Neural cell (in vitro differentiated cells): ENCODE measurements around the gene PPP1R3G. TPM values are rescaled to one million over a fixed set of nuclear protein-coding genes. Genes with fewer than 3 reads are reported as not detected.

ENCODE experiments used
- H2AFZ ChIP-seq: fragments of 200-600, 300-800 bp; sonication (generic), shearing (Covaris generic); 2 replicates; pipeline ENCODE4 v1.6.0; 2014; ENCODE audit warnings: low read depth, mild to moderate bottlenecking, antibody characterized with exemption, low read length, moderate library complexity
- H3F3A ChIP-seq: fragments of 200-600 bp; shearing (Covaris generic); 2 replicates; pipeline ENCODE4 v1.6.1; 2016; ENCODE audit warnings: mild to moderate bottlenecking, moderate library complexity, mixed read lengths, antibody characterized with exemption, low read length; ENCODE audit not compliant: insufficient read depth, poor library complexity, severe bottlenecking
- H3K27ac ChIP-seq: fragments of 200-600, 300-800 bp; sonication (generic), shearing (Covaris generic); 2 replicates; pipeline ENCODE4 v1.5.1; 2014; ENCODE audit warnings: mild to moderate bottlenecking, low read length, moderate library complexity
- H3K27me3 ChIP-seq: fragments of 300-800, 200-600 bp; sonication (generic), shearing (Covaris generic); 2 replicates; pipeline ENCODE4 v1.6.0; 2014; ENCODE audit warnings: mild to moderate bottlenecking, low read depth, low read length, moderate library complexity; ENCODE audit not compliant: insufficient read depth
- H3K36me3 ChIP-seq: fragments of 300-800, 200-600 bp; sonication (generic), shearing (Covaris generic); 2 replicates; pipeline ENCODE4 v1.5.1; 2014; ENCODE audit warnings: mild to moderate bottlenecking, antibody characterized with exemption, low read length, moderate library complexity; ENCODE audit not compliant: insufficient read depth
- H3K4me2 ChIP-seq: fragments of 300-800, 200-600 bp; sonication (generic), shearing (Covaris generic); 2 replicates; pipeline ENCODE4 v1.6.0; 2014; ENCODE audit warnings: mild to moderate bottlenecking, low read length
- H3K4me3 ChIP-seq: fragments of 300-800, 200-600 bp; sonication (generic), shearing (Covaris generic); 2 replicates; pipeline ENCODE4 v1.5.1; 2014; ENCODE audit warnings: mild to moderate bottlenecking, low read length, moderate library complexity
- H3K79me2 ChIP-seq: fragments of 200-600 bp; shearing (Covaris generic); replicated peaks from 2 replicates; pipeline ENCODE4 v1.6.0; 2014; ENCODE audit warnings: mild to moderate bottlenecking, low read length, moderate library complexity; ENCODE audit not compliant: insufficient read depth
- H3K9ac ChIP-seq: fragments of 300-800, 200-600 bp; sonication (generic), shearing (Covaris generic); 2 replicates; pipeline ENCODE4 v1.6.1; 2016; ENCODE audit warnings: mild to moderate bottlenecking, low read length, mixed read lengths
- H3K9me2 ChIP-seq: fragments of 200-600 bp; shearing (Covaris generic); 2 replicates; pipeline ENCODE4 v1.6.1; 2016; ENCODE audit warnings: mild to moderate bottlenecking, low read length, mixed read lengths; ENCODE audit not compliant: insufficient read depth
- H3K9me3 ChIP-seq: fragments of 200-600, 300-800 bp; sonication (generic), shearing (Covaris generic); 2 replicates; pipeline ENCODE4 v1.6.1; 2016; ENCODE audit warnings: mild to moderate bottlenecking, mixed run types, low read length, moderate library complexity, mixed read lengths
- H4K20me1 ChIP-seq: fragments of 200-600 bp; shearing (Covaris generic); 2 replicates; pipeline ENCODE4 v1.6.1; 2016; ENCODE audit warnings: mild to moderate bottlenecking, mixed run types; ENCODE audit not compliant: insufficient read depth
- EP300 ChIP-seq: fragments of 450-650 bp; conservative IDR thresholded peaks from 2 replicates; pipeline ENCODE4 v1.6.1; 2014; ENCODE audit warnings: antibody characterized with exemption, mild to moderate bottlenecking, moderate library complexity; ENCODE audit not compliant: poor library complexity, severe bottlenecking
- EZH2 ChIP-seq: fragments of 200-600, 300-800 bp; shearing (Covaris generic), sonication (generic); IDR thresholded peaks from 2 replicates; pipeline ENCODE4 v1.6.1; 2014; ENCODE audit warnings: antibody characterized with exemption, low read length, borderline replicate concordance, mild to moderate bottlenecking; ENCODE audit not compliant: insufficient read depth, poor library complexity, severe bottlenecking
- MXI1 ChIP-seq: fragments of 450-650 bp; conservative IDR thresholded peaks from 2 replicates; pipeline ENCODE4 v1.6.1; 2014; ENCODE audit warnings: antibody characterized with exemption, mild to moderate bottlenecking; ENCODE audit not compliant: poor library complexity, severe bottlenecking
- POLR2AphosphoS5 ChIP-seq: IDR thresholded peaks from 2 replicates; pipeline ENCODE4 v1.6.1; 2012
- RAD21 ChIP-seq: fragments of 450-650 bp; conservative IDR thresholded peaks from 2 replicates; pipeline ENCODE4 v1.6.1; 2014; ENCODE audit warnings: antibody characterized with exemption, mild to moderate bottlenecking, moderate library complexity
- SMC3 ChIP-seq: fragments of 450-650 bp; conservative IDR thresholded peaks from 2 replicates; pipeline ENCODE4 v1.6.1; 2014; ENCODE audit warnings: antibody characterized with exemption, mild to moderate bottlenecking, moderate library complexity; ENCODE audit not compliant: poor library complexity
- TAF1 ChIP-seq: IDR thresholded peaks from 2 replicates; pipeline ENCODE4 v1.6.1; 2012; ENCODE audit warnings: low read depth
- polyA plus RNA-seq: library from polyadenylated mRNA; depleted of rRNA; stranded (reverse); fragments of >200 nt; gene quantifications from 2 replicates; pipeline ENCODE4 v1.2.3, GENCODE V29; 2014
- TF ChIP-seq, protein P1 (sequence below): fragments of 450-650 bp; IDR thresholded peaks from 2 replicates; pipeline ENCODE4 v1.5.1; 2014; ENCODE audit warnings: antibody characterized with exemption, mild to moderate bottlenecking, moderate library complexity; ENCODE audit not compliant: poor library complexity, severe bottlenecking
- TF ChIP-seq, protein P2 (sequence below): IDR thresholded peaks from 2 replicates; pipeline ENCODE4 v1.6.1; 2012; ENCODE audit warnings: borderline replicate concordance

PPP1R3G gene
- polyA plus RNA-seq, 1 donor from 2014 or later, result not detected

DNA sequence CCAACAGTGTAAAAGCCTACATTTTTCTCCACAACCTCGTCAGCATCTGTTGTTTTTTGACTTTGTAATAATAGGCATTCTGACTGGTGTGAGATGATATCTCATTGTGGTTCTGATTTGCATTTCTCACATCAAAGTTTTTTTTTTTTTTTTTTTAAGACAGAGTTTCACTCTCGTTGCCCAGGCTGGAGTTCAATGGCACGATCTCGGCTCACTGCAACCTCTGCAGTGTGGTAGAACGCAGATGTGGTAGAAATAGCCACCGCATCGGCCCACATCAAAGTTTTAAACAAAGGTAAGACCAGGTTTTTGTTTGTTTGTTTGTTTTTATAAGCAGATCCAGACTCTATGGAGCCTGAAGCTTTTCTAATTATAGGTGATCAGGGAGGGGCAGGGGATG, 12.7 kb upstream of the PPP1R3G start:
- Histone ChIP-seq H3K27me3 (no peaks in the 10 kb centered on the region), H3K36me3 (no peaks in the 10 kb centered on the region), H2AFZ (no peak overlapping the region), H3K27ac (no peak overlapping the region), H3K79me2 (no peaks in the 10 kb centered on the region), H3K4me3 (no peak overlapping the region), H3K9me3 (no peaks in the 10 kb centered on the region), H3K9me2 (no peaks in the 10 kb centered on the region), H4K20me1 (no peaks in the 10 kb centered on the region), H3F3A (no peaks in the 10 kb centered on the region), H3K4me2 (no peak overlapping the region), H3K9ac (no peak overlapping the region)
- TF ChIP-seq POLR2AphosphoS5 (no peak), TAF1 (no peak), RAD21 (no peak), EP300 (no peak), EZH2 (no peak), SMC3 (no peak), MXI1 (no peak)
- TF ChIP-seq, protein P1, sequence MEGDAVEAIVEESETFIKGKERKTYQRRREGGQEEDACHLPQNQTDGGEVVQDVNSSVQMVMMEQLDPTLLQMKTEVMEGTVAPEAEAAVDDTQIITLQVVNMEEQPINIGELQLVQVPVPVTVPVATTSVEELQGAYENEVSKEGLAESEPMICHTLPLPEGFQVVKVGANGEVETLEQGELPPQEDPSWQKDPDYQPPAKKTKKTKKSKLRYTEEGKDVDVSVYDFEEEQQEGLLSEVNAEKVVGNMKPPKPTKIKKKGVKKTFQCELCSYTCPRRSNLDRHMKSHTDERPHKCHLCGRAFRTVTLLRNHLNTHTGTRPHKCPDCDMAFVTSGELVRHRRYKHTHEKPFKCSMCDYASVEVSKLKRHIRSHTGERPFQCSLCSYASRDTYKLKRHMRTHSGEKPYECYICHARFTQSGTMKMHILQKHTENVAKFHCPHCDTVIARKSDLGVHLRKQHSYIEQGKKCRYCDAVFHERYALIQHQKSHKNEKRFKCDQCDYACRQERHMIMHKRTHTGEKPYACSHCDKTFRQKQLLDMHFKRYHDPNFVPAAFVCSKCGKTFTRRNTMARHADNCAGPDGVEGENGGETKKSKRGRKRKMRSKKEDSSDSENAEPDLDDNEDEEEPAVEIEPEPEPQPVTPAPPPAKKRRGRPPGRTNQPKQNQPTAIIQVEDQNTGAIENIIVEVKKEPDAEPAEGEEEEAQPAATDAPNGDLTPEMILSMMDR, result no peak
- TF ChIP-seq, protein P2, sequence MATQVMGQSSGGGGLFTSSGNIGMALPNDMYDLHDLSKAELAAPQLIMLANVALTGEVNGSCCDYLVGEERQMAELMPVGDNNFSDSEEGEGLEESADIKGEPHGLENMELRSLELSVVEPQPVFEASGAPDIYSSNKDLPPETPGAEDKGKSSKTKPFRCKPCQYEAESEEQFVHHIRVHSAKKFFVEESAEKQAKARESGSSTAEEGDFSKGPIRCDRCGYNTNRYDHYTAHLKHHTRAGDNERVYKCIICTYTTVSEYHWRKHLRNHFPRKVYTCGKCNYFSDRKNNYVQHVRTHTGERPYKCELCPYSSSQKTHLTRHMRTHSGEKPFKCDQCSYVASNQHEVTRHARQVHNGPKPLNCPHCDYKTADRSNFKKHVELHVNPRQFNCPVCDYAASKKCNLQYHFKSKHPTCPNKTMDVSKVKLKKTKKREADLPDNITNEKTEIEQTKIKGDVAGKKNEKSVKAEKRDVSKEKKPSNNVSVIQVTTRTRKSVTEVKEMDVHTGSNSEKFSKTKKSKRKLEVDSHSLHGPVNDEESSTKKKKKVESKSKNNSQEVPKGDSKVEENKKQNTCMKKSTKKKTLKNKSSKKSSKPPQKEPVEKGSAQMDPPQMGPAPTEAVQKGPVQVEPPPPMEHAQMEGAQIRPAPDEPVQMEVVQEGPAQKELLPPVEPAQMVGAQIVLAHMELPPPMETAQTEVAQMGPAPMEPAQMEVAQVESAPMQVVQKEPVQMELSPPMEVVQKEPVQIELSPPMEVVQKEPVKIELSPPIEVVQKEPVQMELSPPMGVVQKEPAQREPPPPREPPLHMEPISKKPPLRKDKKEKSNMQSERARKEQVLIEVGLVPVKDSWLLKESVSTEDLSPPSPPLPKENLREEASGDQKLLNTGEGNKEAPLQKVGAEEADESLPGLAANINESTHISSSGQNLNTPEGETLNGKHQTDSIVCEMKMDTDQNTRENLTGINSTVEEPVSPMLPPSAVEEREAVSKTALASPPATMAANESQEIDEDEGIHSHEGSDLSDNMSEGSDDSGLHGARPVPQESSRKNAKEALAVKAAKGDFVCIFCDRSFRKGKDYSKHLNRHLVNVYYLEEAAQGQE, result no peak

DNA sequence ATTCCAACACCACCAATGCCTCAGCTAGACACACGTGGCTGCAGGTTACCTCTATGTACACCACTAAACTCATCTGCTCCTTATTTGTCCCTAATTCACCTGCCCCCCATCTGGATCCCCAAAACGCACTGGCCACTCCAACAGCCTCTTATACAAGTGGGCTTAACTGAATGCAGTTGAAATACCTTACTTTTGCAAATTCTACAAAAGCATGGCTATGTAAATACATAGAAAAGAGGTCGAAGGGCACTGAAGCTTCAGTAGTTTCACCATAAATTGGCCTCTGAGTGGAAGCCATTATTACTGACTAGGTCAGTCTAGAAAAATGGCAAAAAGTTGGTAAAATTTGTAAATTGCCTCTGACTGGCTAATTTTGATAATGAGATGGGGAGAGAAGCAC, 11.1 kb upstream of the PPP1R3G start:
- H3K4me3 ChIP-seq, result no peak overlapping the region
- no peak overlapping the region for H3K27ac ChIP-seq
- no peaks in the 10 kb centered on the region for H3K9me3 ChIP-seq
- H3K9me2 ChIP-seq, result no peaks in the 10 kb centered on the region
- no peaks in the 10 kb centered on the region for H4K20me1 ChIP-seq
- H3K9ac ChIP-seq, result no peak overlapping the region
- H3K79me2 ChIP-seq, result no peaks in the 10 kb centered on the region
- H3F3A ChIP-seq, result no peaks in the 10 kb centered on the region
- TF ChIP-seq TAF1, result no peak
- TF ChIP-seq, protein P2, result no peak
- no peak for TF ChIP-seq RAD21
- no peak for TF ChIP-seq MXI1
- no peak for TF ChIP-seq SMC3
- TF ChIP-seq, protein P1, result no peak
- no peak for TF ChIP-seq EZH2
- TF ChIP-seq POLR2AphosphoS5, result no peak
- TF ChIP-seq EP300, result no peak
- H3K4me2 ChIP-seq, result no peak overlapping the region
- H3K27me3 ChIP-seq, result no peaks in the 10 kb centered on the region
- H2AFZ ChIP-seq, result no peak overlapping the region
- no peaks in the 10 kb centered on the region for H3K36me3 ChIP-seq
